ENCODE results near the gene JMJD8.

JMJD8 gene

DNA sequence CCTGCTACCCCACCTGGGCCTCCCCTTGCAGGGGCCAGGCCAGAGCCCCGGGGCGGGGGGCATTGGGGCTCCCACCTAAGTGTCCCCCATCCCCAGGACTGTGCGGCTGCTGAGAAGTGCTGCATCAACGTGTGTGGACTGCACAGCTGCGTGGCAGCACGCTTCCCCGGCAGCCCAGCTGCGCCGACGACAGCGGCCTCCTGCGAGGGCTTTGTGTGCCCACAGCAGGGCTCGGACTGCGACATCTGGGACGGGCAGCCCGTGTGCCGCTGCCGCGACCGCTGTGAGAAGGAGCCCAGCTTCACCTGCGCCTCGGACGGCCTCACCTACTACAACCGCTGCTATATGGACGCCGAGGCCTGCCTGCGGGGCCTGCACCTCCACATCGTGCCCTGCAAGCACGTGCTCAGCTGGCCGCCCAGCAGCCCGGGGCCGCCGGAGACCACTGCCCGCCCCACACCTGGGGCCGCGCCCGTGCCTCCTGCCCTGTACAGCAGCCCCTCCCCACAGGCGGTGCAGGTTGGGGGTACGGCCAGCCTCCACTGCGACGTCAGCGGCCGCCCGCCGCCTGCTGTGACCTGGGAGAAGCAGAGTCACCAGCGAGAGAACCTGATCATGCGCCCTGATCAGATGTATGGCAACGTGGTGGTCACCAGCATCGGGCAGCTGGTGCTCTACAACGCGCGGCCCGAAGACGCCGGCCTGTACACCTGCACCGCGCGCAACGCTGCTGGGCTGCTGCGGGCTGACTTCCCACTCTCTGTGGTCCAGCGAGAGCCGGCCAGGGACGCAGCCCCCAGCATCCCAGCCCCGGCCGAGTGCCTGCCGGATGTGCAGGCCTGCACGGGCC, 51.4 kb downstream of the JMJD8 start:
- H3K9ac ChIP-seq (ENCODE audit: low read depth, low read length): no peak overlapping the region; the same call in 1 of the 2 replicates
- WGBS: 95% methylated on average over 67 of the region's 67 CpGs
- no peak overlapping the region for H3K27ac ChIP-seq (ENCODE audit: low read depth, low read length)
- H3K4me3 ChIP-seq (ENCODE audit: low read length): no peak overlapping the region
- peaks cover 10% of the 10 kb centered on the region for H3K36me3 ChIP-seq (ENCODE audit: insufficient read depth, low read length)
- no peaks in the 10 kb centered on the region for H3K9me3 ChIP-seq (ENCODE audit: insufficient read depth, low read depth, low read length)
- peaks cover 20% of the 10 kb centered on the region for H3K4me1 ChIP-seq (ENCODE audit: insufficient read depth, low read length)
- no peaks in the 10 kb centered on the region for H3K27me3 ChIP-seq (ENCODE audit: insufficient read depth, low read length)

DNA sequence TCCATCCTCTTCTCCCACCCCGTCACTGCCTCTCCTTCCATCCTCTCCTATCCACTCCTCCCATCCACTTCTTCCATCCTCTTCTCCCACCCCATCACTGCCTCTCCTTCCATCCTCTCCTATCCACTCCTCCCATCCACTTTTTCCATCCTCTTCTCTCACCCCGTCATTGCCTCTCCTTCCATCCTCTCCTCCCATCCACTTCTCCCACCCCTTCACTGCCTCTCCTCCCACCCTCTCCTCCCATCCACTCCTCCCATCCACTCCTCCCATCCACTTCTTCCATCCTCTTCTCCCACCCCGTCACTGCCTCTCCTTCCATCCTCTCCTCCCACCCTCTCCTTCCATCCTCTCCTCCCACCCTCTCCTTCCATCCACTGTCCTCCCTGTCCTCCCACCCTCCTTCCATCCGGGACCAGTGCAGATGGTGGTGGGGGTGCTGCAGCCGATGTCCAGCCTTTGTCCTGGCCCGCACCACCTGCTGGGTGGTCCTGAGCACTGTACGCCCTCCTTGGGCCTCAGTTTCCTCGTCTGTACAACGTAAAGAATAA, 52.3 kb downstream of the JMJD8 start:
- no peak overlapping the region for H3K4me3 ChIP-seq (ENCODE audit: low read length)
- no peaks in the 10 kb centered on the region for H3K9me3 ChIP-seq (ENCODE audit: insufficient read depth, low read depth, low read length)
- no peaks in the 10 kb centered on the region for H3K27me3 ChIP-seq (ENCODE audit: insufficient read depth, low read length)
- H3K4me1 ChIP-seq (ENCODE audit: insufficient read depth, low read length): peaks cover 15% of the 10 kb centered on the region
- no peak overlapping the region for H3K9ac ChIP-seq (ENCODE audit: low read depth, low read length)
- WGBS: 77% methylated on average over 8 of the region's 9 CpGs
- no peak overlapping the region for H3K27ac ChIP-seq (ENCODE audit: low read depth, low read length)
- peaks cover 14% of the 10 kb centered on the region for H3K36me3 ChIP-seq (ENCODE audit: insufficient read depth, low read length)
